HCT116 (cell line): ENCODE results near the gene PLEKHA8. TPM values are rescaled to one million over a fixed set of nuclear protein-coding genes. Genes with fewer than 3 reads are reported as not detected.

Source experiments
- ATAC-seq: fragments of 200-7000 bp; cut with Tn5 transposase; 2 replicates; pipeline ENCODE4 v1.9.1; 2020; ENCODE audit warnings: mild to moderate bottlenecking, moderate library complexity
- BruUV-seq: library from RNA; stranded (reverse); fragments of 400-500 nt; replicated peaks from 2 replicates; lab custom pipeline; 2021; lab: Mats Ljungman, UMichigan
- CTCF ChIA-PET: fragments of 300-600 bp; sonication (Branson Sonifier 250); formaldehyde crosslinking; loops from one replicate; lab custom pipeline; 2021; ENCODE audit warnings: antibody characterized with exemption; lab: Charles Lee
- POLR2A ChIA-PET: fragments of 300-600, 350-600 bp; sonication (Branson Sonifier 250); formaldehyde crosslinking; loops from one replicate; lab custom pipeline; 2021; ENCODE audit warnings: antibody characterized with exemption; lab: Charles Lee
- RAD21 ChIA-PET, 2 experiments: fragments of 300-600 bp; sonication (Branson Sonifier 250); formaldehyde crosslinking; loops; one replicate each; lab custom pipeline; 2023; ENCODE audit warnings: low total read pairs in 2 of 2; ENCODE audit not compliant: uncharacterized antibody in 2 of 2, unreplicated experiment in 2 of 2, low non-redundant PET in 1 of 2; lab: Charles Lee
- DNase-seq: peaks from one replicate; pipeline ENCODE4 v3.0.0-alpha.2; 2010; ENCODE audit warnings: low read depth, low spot score
- H2AFZ ChIP-seq: fragments of 200-600 bp; shearing (Covaris generic), sonication (generic); 2 replicates; pipeline ENCODE4 v1.6.1; 2017; ENCODE audit warnings: low read depth, mixed run types, mixed read lengths, antibody characterized with exemption, low read length; ENCODE audit not compliant: poor library complexity, severe bottlenecking
- H3K27ac ChIP-seq: 2 replicates; pipeline ENCODE4 v1.5.1; 2012; ENCODE audit warnings: low read depth, low read length
- H3K27me3 ChIP-seq: fragments of 200-600 bp; sonication (generic); 2 replicates; pipeline ENCODE4 v1.6.1; 2016; ENCODE audit warnings: mixed run types, low read length, mixed read lengths; ENCODE audit not compliant: insufficient read depth
- H3K36me3 ChIP-seq, 2 experiments: fragments of 200-500 bp in 1 of 2; fragments of 200-600 bp in 1 of 2; sonication (Bioruptor generic) in 1 of 2; sonication (generic) in 1 of 2; 2 replicates each; pipeline versions ENCODE4 v1.5.1 to v1.6.1; 2014 to 2016; ENCODE audit warnings: low read length in 2 of 2, inconsistent platforms in 1 of 2, mixed read lengths in 1 of 2, mixed run types in 1 of 2; ENCODE audit not compliant: insufficient read depth in 2 of 2, control insufficient read depth in 1 of 2
- H3K4me1 ChIP-seq, 2 experiments: fragments of 200-600 bp in 1 of 2; sonication (generic) in 1 of 2; 2 replicates each; pipeline versions ENCODE4 v1.5.1 to v1.6.1; 2012 to 2017; ENCODE audit warnings: low read length in 2 of 2, inconsistent platforms in 1 of 2, mild to moderate bottlenecking in 1 of 2, mixed read lengths in 1 of 2, mixed run types in 1 of 2, moderate library complexity in 1 of 2; ENCODE audit not compliant: insufficient read depth in 2 of 2, control insufficient read depth in 1 of 2
- H3K4me2 ChIP-seq: fragments of 200-600 bp; sonication (generic); 2 replicates; pipeline ENCODE4 v1.6.1; 2017; ENCODE audit warnings: mixed run types, low read length, mixed read lengths
- H3K4me3 ChIP-seq, 2 experiments: fragments of 200-600 bp in 1 of 2; sonication (generic) in 1 of 2; replicated peaks in 1 of 2; 2 replicates each; pipeline ENCODE4 v1.5.1; 2011 to 2016; ENCODE audit warnings: low read length in 2 of 2, control low read depth in 1 of 2, low read depth in 1 of 2, mild to moderate bottlenecking in 1 of 2, mixed read lengths in 1 of 2, mixed run types in 1 of 2
- H3K79me2 ChIP-seq: fragments of 200-600 bp; sonication (generic); 2 replicates; pipeline ENCODE4 v1.6.1; 2017; ENCODE audit warnings: mild to moderate bottlenecking, mixed run types, low read length, moderate library complexity, mixed read lengths; ENCODE audit not compliant: insufficient read depth
- H3K9ac ChIP-seq: fragments of 200-600 bp; sonication (generic); 2 replicates; pipeline ENCODE4 v1.6.1; 2016; ENCODE audit warnings: low read length, mixed read lengths
- H3K9me2 ChIP-seq: fragments of 200-600 bp; sonication (generic), shearing (Covaris generic); 2 replicates; pipeline ENCODE4 v1.6.1; 2017; ENCODE audit warnings: mixed run types, mild to moderate bottlenecking, moderate library complexity; ENCODE audit not compliant: insufficient read depth
- H3K9me3 ChIP-seq, 2 experiments: fragments of 200-500 bp in 1 of 2; fragments of 200-600 bp in 1 of 2; sonication (Bioruptor generic) in 1 of 2; sonication (generic) in 1 of 2; 2 replicates each; pipeline ENCODE4 v1.6.1; 2014 to 2017; ENCODE audit warnings: low read length in 2 of 2, mixed read lengths in 2 of 2, inconsistent platforms in 1 of 2, low read depth in 1 of 2, mild to moderate bottlenecking in 1 of 2, mixed run types in 1 of 2, moderate library complexity in 1 of 2; ENCODE audit not compliant: control insufficient read depth in 1 of 2, insufficient read depth in 1 of 2
- H4K20me1 ChIP-seq: fragments of 200-600 bp; sonication (generic), shearing (Covaris generic); 2 replicates; pipeline ENCODE4 v1.6.1; 2017; ENCODE audit warnings: mixed run types, mild to moderate bottlenecking, moderate library complexity; ENCODE audit not compliant: insufficient read depth
- CEBPB ChIP-seq: IDR thresholded peaks from 2 replicates; pipeline ENCODE4 v1.6.1; 2012; ENCODE audit warnings: low read depth
- EGR1 ChIP-seq: IDR thresholded peaks from 2 replicates; pipeline ENCODE4 v1.6.1; 2012; ENCODE audit warnings: low read depth
- EZH2 ChIP-seq: fragments of 200-600 bp; sonication (generic); IDR thresholded peaks from 2 replicates; pipeline ENCODE4 v1.6.1; 2017; ENCODE audit warnings: antibody characterized with exemption, mixed run types
- EZH2phosphoT487 ChIP-seq: fragments of 200-600 bp; IDR thresholded peaks from 2 replicates; pipeline ENCODE4 v1.6.1; 2018; ENCODE audit warnings: antibody characterized with exemption, borderline replicate concordance
- FOSL1 ChIP-seq: IDR thresholded peaks from 2 replicates; pipeline ENCODE4 v1.6.1; 2012; ENCODE audit warnings: low read depth
- JUND ChIP-seq: IDR thresholded peaks from 2 replicates; pipeline ENCODE4 v1.6.1; 2012
- POLR2A ChIP-seq: IDR thresholded peaks from 2 replicates; pipeline ENCODE4 v1.7.0; 2011; ENCODE audit warnings: borderline replicate concordance; ENCODE audit not compliant: insufficient read depth, insufficient read length; ENCODE audit errors: extremely low read depth
- POLR2AphosphoS5 ChIP-seq: IDR thresholded peaks from 2 replicates; pipeline ENCODE4 v1.6.1; 2011; ENCODE audit warnings: mild to moderate bottlenecking, low read depth, low read length, moderate library complexity
- SIN3A ChIP-seq: IDR thresholded peaks from 2 replicates; pipeline ENCODE4 v1.6.1; 2012; ENCODE audit warnings: low read depth
- SP1 ChIP-seq: IDR thresholded peaks from 2 replicates; pipeline ENCODE4 v1.6.1; 2012; ENCODE audit warnings: low read depth
- SRF ChIP-seq: IDR thresholded peaks from 2 replicates; pipeline ENCODE4 v1.6.1; 2012; ENCODE audit warnings: low read depth
- TCF7L2 ChIP-seq: IDR thresholded peaks from 2 replicates; pipeline ENCODE4 v1.7.0; 2011; ENCODE audit warnings: borderline replicate concordance, inconsistent platforms; ENCODE audit not compliant: insufficient read depth, insufficient read length; ENCODE audit errors: extremely low read depth
- YY1 ChIP-seq: IDR thresholded peaks from 2 replicates; pipeline ENCODE4 v1.6.1; 2011; ENCODE audit warnings: low read length, low read depth, moderate library complexity, mild to moderate bottlenecking; ENCODE audit not compliant: insufficient replicate concordance; ENCODE audit errors: extremely low read depth
- ZFX ChIP-seq: fragments of 450-650 bp; IDR thresholded peaks from 2 replicates; pipeline ENCODE4 v1.6.1; 2017
- ZNF274 ChIP-seq: fragments of 200-500 bp; sonication (Bioruptor generic); IDR thresholded peaks from 2 replicates; pipeline ENCODE4 v1.6.1; 2014; ENCODE audit warnings: mild to moderate bottlenecking, low read depth, low read length, inconsistent platforms
- intact Hi-C: fragments of 100-400 bp; cut with micrococcal nuclease; formaldehyde crosslinking; loops from 2 replicates; pipeline ENCODE4 v1.10.0; 2022
- total RNA-seq: library from RNA; stranded (reverse); gene quantifications from one replicate; pipeline ENCODE4 v1.2.1, GENCODE V29; 2021; ENCODE audit not compliant: unreplicated experiment
- TF ChIP-seq, protein P1 (sequence below), 3 experiments: fragments of 200-600 bp in 1 of 3; sonication (generic) in 1 of 3; IDR thresholded peaks in 2 of 3; conservative IDR thresholded peaks in 1 of 3; 2 replicates each; pipeline ENCODE4 v1.5.1; 2012 to 2017; ENCODE audit warnings: low read depth in 2 of 3, low read length in 2 of 3, antibody characterized with exemption in 1 of 3, borderline replicate concordance in 1 of 3, control low read depth in 1 of 3, mild to moderate bottlenecking in 1 of 3, mixed read lengths in 1 of 3, mixed run types in 1 of 3, moderate library complexity in 1 of 3; ENCODE audit not compliant: insufficient read depth in 1 of 3
- TF ChIP-seq, protein P2 (sequence below): IDR thresholded peaks from 2 replicates; pipeline ENCODE4 v1.6.1; 2012
- TF ChIP-seq, protein P3 (sequence below): IDR thresholded peaks from 2 replicates; pipeline ENCODE4 v1.6.1; 2012
- TF ChIP-seq, protein P4 (sequence below): IDR thresholded peaks from 2 replicates; pipeline ENCODE4 v1.6.1; 2011; ENCODE audit warnings: mild to moderate bottlenecking, low read length, moderate library complexity; ENCODE audit not compliant: insufficient replicate concordance; ENCODE audit errors: extremely low read depth
- TF ChIP-seq, protein P5 (sequence below): IDR thresholded peaks from 2 replicates; pipeline ENCODE4 v1.6.1; 2012; ENCODE audit warnings: low read depth

PLEKHA8 gene
- total RNA-seq, 1 experiment from 2014 or later = 13.6 TPM

DNA sequence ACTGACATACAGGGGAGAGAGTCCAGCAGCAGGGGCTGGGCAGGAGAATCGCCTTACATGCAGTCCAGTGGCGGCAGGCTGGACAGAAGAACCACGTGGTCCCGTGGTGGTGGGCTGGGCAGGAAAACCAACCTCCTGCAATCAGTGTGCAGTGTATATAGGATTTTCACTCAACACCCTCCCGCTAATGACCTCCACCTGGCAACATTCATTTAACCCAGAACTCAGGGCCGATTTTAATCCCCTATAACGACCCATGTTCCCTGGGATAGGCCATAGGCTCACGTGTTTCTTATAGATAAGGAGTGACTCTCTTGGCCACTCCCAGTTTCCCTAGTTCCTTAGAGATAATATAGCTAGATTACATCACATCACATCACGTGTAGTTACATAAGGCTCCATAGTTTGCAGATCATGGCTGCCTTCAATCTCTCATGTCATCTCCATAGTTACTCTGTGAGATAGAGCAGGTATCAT, 125.9 kb downstream of the PLEKHA8 start:
- H3K9me3 ChIP-seq = no peaks in the 10 kb centered on the region
- ATAC-seq (no peak), DNase-seq (no peak)
- intact Hi-C loops = no loop called here
- H3K4me1 ChIP-seq = peaks cover 0 to under 1% of the 10 kb centered on the region in 2 experiments; a peak in 1 of 4 replicates
- H3K4me3 ChIP-seq = no peak overlapping the region
- no peak overlapping the region for H3K27ac ChIP-seq
- no TSS peak for BruUV-seq
- no peaks in the 10 kb centered on the region for H4K20me1 ChIP-seq
- ChIA-PET CTCF (no interaction called here), RAD21 (no interaction called here)
- H3K36me3 ChIP-seq = no peaks in the 10 kb centered on the region
- H3K9ac ChIP-seq = no peak overlapping the region
- no peaks in the 10 kb centered on the region for H3K79me2 ChIP-seq
- no peak overlapping the region for H2AFZ ChIP-seq
- TF ChIP-seq, protein P1, sequence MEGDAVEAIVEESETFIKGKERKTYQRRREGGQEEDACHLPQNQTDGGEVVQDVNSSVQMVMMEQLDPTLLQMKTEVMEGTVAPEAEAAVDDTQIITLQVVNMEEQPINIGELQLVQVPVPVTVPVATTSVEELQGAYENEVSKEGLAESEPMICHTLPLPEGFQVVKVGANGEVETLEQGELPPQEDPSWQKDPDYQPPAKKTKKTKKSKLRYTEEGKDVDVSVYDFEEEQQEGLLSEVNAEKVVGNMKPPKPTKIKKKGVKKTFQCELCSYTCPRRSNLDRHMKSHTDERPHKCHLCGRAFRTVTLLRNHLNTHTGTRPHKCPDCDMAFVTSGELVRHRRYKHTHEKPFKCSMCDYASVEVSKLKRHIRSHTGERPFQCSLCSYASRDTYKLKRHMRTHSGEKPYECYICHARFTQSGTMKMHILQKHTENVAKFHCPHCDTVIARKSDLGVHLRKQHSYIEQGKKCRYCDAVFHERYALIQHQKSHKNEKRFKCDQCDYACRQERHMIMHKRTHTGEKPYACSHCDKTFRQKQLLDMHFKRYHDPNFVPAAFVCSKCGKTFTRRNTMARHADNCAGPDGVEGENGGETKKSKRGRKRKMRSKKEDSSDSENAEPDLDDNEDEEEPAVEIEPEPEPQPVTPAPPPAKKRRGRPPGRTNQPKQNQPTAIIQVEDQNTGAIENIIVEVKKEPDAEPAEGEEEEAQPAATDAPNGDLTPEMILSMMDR (IDR thresholded peaks at IDR 0.05 in 2 of 3, conservative IDR thresholded peaks at IDR 0.05 in 1 of 3; ENCODE audit: borderline replicate concordance in 1 of 3, insufficient read depth in 1 of 3, low read depth in 2 of 3, low read length in 2 of 3) = no peak
- TF ChIP-seq SIN3A = no peak
- no peak for TF ChIP-seq SP1
- TF ChIP-seq EGR1 = no peak
- no peak for TF ChIP-seq POLR2A
- TF ChIP-seq, protein P2, sequence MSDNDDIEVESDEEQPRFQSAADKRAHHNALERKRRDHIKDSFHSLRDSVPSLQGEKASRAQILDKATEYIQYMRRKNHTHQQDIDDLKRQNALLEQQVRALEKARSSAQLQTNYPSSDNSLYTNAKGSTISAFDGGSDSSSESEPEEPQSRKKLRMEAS = no peak
- TF ChIP-seq SRF = no peak
- no peak for TF ChIP-seq JUND
- TF ChIP-seq, protein P3, sequence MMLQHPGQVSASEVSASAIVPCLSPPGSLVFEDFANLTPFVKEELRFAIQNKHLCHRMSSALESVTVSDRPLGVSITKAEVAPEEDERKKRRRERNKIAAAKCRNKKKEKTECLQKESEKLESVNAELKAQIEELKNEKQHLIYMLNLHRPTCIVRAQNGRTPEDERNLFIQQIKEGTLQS = no peak
- no peak for TF ChIP-seq YY1
- TF ChIP-seq, protein P4, sequence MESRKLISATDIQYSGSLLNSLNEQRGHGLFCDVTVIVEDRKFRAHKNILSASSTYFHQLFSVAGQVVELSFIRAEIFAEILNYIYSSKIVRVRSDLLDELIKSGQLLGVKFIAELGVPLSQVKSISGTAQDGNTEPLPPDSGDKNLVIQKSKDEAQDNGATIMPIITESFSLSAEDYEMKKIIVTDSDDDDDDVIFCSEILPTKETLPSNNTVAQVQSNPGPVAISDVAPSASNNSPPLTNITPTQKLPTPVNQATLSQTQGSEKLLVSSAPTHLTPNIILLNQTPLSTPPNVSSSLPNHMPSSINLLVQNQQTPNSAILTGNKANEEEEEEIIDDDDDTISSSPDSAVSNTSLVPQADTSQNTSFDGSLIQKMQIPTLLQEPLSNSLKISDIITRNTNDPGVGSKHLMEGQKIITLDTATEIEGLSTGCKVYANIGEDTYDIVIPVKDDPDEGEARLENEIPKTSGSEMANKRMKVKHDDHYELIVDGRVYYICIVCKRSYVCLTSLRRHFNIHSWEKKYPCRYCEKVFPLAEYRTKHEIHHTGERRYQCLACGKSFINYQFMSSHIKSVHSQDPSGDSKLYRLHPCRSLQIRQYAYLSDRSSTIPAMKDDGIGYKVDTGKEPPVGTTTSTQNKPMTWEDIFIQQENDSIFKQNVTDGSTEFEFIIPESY = no peak
- TF ChIP-seq POLR2AphosphoS5 = no peak
- TF ChIP-seq CEBPB = no peak
- TF ChIP-seq EZH2 = no peak
- TF ChIP-seq ZFX = no peak
- TF ChIP-seq EZH2phosphoT487 = no peak
- no peak for TF ChIP-seq TCF7L2
- TF ChIP-seq, protein P5, sequence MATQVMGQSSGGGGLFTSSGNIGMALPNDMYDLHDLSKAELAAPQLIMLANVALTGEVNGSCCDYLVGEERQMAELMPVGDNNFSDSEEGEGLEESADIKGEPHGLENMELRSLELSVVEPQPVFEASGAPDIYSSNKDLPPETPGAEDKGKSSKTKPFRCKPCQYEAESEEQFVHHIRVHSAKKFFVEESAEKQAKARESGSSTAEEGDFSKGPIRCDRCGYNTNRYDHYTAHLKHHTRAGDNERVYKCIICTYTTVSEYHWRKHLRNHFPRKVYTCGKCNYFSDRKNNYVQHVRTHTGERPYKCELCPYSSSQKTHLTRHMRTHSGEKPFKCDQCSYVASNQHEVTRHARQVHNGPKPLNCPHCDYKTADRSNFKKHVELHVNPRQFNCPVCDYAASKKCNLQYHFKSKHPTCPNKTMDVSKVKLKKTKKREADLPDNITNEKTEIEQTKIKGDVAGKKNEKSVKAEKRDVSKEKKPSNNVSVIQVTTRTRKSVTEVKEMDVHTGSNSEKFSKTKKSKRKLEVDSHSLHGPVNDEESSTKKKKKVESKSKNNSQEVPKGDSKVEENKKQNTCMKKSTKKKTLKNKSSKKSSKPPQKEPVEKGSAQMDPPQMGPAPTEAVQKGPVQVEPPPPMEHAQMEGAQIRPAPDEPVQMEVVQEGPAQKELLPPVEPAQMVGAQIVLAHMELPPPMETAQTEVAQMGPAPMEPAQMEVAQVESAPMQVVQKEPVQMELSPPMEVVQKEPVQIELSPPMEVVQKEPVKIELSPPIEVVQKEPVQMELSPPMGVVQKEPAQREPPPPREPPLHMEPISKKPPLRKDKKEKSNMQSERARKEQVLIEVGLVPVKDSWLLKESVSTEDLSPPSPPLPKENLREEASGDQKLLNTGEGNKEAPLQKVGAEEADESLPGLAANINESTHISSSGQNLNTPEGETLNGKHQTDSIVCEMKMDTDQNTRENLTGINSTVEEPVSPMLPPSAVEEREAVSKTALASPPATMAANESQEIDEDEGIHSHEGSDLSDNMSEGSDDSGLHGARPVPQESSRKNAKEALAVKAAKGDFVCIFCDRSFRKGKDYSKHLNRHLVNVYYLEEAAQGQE = no peak
- no peak for TF ChIP-seq FOSL1
- TF ChIP-seq ZNF274 = no peak
- TF ChIP-seq, all 23 proteins: peak for 0
- POLR2A ChIA-PET = no interaction called here
- no peak overlapping the region for H3K4me2 ChIP-seq
- H3K9me2 ChIP-seq = no peaks in the 10 kb centered on the region
- H3K27me3 ChIP-seq = no peaks in the 10 kb centered on the region
